A673 (cell line): ENCODE measurements around the gene ANKRD10. TPM values are rescaled to one million over a fixed set of nuclear protein-coding genes. Genes with fewer than 3 reads are reported as not detected.

Experiments
- BruUV-seq: library from RNA; stranded (reverse); fragments of 400-500 nt; replicated peaks from 2 replicates; lab custom pipeline; 2021; lab: Mats Ljungman, UMichigan
- CTCF ChIA-PET: fragments of 300-600 bp; sonication (Branson Sonifier 250); formaldehyde crosslinking; loops from one replicate; lab custom pipeline; 2022; ENCODE audit warnings: antibody characterized with exemption; lab: Charles Lee
- POLR2A ChIA-PET: fragments of 300-600 bp; sonication (Branson Sonifier 250); formaldehyde crosslinking; loops from one replicate; lab custom pipeline; 2022; ENCODE audit warnings: antibody characterized with exemption; ENCODE audit not compliant: low non-redundant PET; lab: Charles Lee
- DNase-seq: peaks from one replicate; pipeline ENCODE4 v3.0.0-alpha.2; 2015; ENCODE audit warnings: low spot score
- H3K27ac ChIP-seq: fragments of 200-600 bp; sonication (generic); 2 replicates; pipeline ENCODE4 v1.5.1; 2016; ENCODE audit warnings: mixed run types, low read depth, mild to moderate bottlenecking, mixed read lengths, antibody characterized with exemption, low read length; ENCODE audit not compliant: poor library complexity, severe bottlenecking
- H3K27me3 ChIP-seq: fragments of 200-600 bp; sonication (generic); replicated peaks from 2 replicates; pipeline ENCODE4 v1.6.1; 2017; ENCODE audit warnings: mixed run types, low read depth, mild to moderate bottlenecking, mixed read lengths, antibody characterized with exemption, low read length; ENCODE audit not compliant: insufficient read depth, poor library complexity
- H3K36me3 ChIP-seq: fragments of 200-600 bp; sonication (generic); 2 replicates; pipeline ENCODE4 v1.6.1; 2016; ENCODE audit warnings: mixed run types, mild to moderate bottlenecking, mixed read lengths, antibody characterized with exemption, low read length; ENCODE audit not compliant: insufficient read depth, poor library complexity, severe bottlenecking
- H3K4me1 ChIP-seq: fragments of 200-600 bp; sonication (generic); 2 replicates; pipeline ENCODE4 v1.6.1; 2017; ENCODE audit warnings: mixed run types, mild to moderate bottlenecking, mixed read lengths, antibody characterized with exemption, low read length; ENCODE audit not compliant: insufficient read depth, poor library complexity, severe bottlenecking
- H3K4me3 ChIP-seq: fragments of 200-600 bp; sonication (generic); 2 replicates; pipeline ENCODE4 v1.5.1; 2016; ENCODE audit warnings: low read depth, mixed run types, mild to moderate bottlenecking, mixed read lengths, low read length; ENCODE audit not compliant: poor library complexity, severe bottlenecking
- H3K9me3 ChIP-seq: fragments of 200-600 bp; sonication (generic); 2 replicates; pipeline ENCODE4 v1.6.1; 2016; ENCODE audit warnings: mixed run types, low read depth, mild to moderate bottlenecking, mixed read lengths, antibody characterized with exemption, low read length; ENCODE audit not compliant: poor library complexity, severe bottlenecking
- EZH2 ChIP-seq: fragments of 200-600 bp; sonication (generic); IDR thresholded peaks from 2 replicates; pipeline ENCODE4 v1.6.1; 2017; ENCODE audit warnings: borderline replicate concordance, low read depth, mild to moderate bottlenecking, mixed read lengths, antibody characterized with exemption, low read length; ENCODE audit not compliant: poor library complexity, severe bottlenecking
- intact Hi-C: fragments of 100-400 bp; cut with micrococcal nuclease; formaldehyde crosslinking; loops from one replicate; pipeline ENCODE4 v1.10.0; 2022; ENCODE audit not compliant: unreplicated experiment
- total RNA-seq: library from RNA; stranded (reverse); gene quantifications from 2 replicates; pipeline ENCODE4 v1.2.3, GENCODE V29; 2021
- TF ChIP-seq, protein P1 (sequence below): fragments of 300-800, 200-600 bp; sonication (generic); conservative IDR thresholded peaks from 2 replicates; pipeline ENCODE4 v1.5.1; 2017; ENCODE audit warnings: low read depth, mild to moderate bottlenecking, antibody characterized with exemption, low read length, moderate library complexity, mixed read lengths

Gene ANKRD10
- total RNA-seq, 1 experiment from 2014 or later = 96.2 TPM

DNA sequence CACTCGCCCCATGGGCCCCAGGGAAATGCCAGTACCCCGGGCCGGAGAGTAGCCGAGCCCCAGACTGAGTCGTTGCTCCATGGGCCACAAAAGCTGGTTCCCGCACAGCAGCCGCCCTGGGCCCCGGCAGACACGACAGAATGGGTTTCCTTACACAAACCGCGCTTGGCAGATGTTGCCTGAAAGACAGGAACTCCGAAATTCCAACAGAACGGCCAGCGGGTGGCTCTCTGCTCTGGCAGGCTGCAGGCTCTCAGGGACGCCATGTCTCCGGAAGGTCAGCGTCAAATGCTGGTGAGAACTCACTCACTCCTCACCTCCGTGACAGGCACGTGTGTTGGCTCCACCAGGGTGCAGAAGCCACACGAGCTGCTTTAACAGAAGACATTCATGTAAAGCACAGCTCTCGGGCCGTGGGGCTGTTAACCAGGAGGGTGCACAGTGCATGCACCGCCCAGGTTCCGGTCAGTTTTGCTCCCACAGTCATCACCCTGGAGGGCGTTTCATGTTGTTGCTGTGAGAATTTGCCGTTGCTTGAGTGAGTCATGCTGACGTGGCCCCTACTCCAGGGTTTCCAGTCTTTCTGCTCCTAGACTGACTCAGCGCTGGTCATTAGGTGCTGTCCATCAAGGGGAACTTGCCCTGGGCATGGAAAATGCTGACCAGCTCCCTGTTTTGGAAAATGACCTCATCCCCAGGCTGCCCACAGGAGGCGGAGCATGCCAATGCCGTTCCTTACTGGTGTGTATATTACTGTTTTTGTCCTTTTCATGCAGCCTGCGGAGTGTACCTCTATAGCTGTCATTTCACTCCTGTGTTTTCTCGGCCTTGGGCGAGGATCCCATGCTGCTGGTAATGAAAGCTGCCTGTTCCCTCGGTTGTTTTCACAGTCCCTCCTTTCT is 44.8 kb downstream of the ANKRD10 start:
- peak; percentile 17 for DNase-seq
- no peak for TF ChIP-seq EZH2
- TF ChIP-seq, protein P1, sequence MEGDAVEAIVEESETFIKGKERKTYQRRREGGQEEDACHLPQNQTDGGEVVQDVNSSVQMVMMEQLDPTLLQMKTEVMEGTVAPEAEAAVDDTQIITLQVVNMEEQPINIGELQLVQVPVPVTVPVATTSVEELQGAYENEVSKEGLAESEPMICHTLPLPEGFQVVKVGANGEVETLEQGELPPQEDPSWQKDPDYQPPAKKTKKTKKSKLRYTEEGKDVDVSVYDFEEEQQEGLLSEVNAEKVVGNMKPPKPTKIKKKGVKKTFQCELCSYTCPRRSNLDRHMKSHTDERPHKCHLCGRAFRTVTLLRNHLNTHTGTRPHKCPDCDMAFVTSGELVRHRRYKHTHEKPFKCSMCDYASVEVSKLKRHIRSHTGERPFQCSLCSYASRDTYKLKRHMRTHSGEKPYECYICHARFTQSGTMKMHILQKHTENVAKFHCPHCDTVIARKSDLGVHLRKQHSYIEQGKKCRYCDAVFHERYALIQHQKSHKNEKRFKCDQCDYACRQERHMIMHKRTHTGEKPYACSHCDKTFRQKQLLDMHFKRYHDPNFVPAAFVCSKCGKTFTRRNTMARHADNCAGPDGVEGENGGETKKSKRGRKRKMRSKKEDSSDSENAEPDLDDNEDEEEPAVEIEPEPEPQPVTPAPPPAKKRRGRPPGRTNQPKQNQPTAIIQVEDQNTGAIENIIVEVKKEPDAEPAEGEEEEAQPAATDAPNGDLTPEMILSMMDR = 0 out of 2 replicates have a peak, but pooled peaks have one; percentile 8
- Histone ChIP-seq H3K4me1 (no peaks in the 10 kb centered on the region), H3K36me3 (no peaks in the 10 kb centered on the region), H3K27me3 (no peaks in the 10 kb centered on the region), H3K27ac (no peak overlapping the region), H3K9me3 (no peaks in the 10 kb centered on the region), H3K4me3 (no peak overlapping the region)
- BruUV-seq = no TSS peak
- POLR2A ChIA-PET = no interaction called here
- intact Hi-C loops = no loop called here
- CTCF ChIA-PET = no interaction called here

DNA sequence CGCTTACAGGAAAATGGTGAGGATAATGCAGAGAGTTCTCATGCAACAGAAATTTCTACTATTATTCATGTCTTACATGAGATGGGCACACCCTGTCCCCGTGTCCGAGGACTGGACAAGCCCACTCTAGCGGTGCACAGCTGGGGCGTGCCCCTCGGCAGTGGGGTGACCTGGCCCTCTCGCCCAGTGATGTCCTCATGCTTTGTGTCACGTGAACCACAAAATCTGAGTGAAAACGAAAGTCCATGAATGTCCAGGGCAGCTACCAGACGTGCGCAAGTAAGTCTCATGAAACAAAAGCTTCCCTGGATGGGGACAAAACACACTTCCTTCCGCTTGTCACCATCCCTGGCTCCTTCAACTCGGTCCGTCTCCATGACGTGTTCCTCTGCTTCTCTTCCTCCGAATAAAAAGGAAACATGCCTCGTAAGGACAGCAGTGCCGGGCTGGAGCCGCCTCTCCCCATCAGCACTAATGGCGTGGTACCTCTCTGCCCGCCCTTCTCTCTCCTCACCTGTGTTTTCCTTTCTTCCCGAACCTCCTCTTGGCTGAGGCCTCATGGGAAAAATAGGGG is 45.6 kb downstream of the ANKRD10 start:
- intact Hi-C loops = no loop called here
- TF ChIP-seq EZH2 = no peak
- TF ChIP-seq, protein P1 = no peak
- Histone ChIP-seq H3K4me1 (no peaks in the 10 kb centered on the region), H3K36me3 (no peaks in the 10 kb centered on the region), H3K27me3 (no peaks in the 10 kb centered on the region), H3K27ac (no peak overlapping the region), H3K4me3 (no peak overlapping the region), H3K9me3 (no peaks in the 10 kb centered on the region)
- POLR2A ChIA-PET = interaction anchor here (0.5 kb wide), 1 partner anchor 118 kb away, joined by 5 read pairs; no protein-coding TSS in a partner anchor
- CTCF ChIA-PET = no interaction called here
- no TSS peak for BruUV-seq
- DNase-seq = no peak

DNA sequence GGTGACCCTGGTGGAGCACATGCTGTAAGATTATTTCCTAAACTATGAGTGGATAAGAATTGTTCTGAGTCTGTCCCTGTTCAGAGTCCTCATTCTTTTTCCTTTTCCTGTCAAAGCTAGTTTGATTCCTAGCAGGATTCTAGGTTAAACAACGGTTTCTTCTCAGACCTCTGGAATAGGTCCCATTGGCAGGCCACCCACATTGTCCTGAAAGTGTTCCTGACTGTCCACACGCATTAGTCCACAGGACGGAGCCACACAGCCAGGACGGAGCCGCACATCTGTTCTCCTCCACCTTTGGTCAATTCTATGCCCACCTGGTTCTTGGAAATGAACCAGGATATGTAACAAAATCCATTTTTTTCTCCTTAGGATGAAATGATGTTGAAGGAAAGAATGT is 46.1 kb downstream of the ANKRD10 start:
- ChIA-PET CTCF (no interaction called here), POLR2A (interaction anchor here (0.5 kb wide), 1 partner anchor 117 kb away, joined by 5 read pairs; no protein-coding TSS in a partner anchor)
- Histone ChIP-seq H3K4me1 (no peaks in the 10 kb centered on the region), H3K27ac (no peak overlapping the region), H3K9me3 (no peaks in the 10 kb centered on the region), H3K36me3 (no peaks in the 10 kb centered on the region), H3K27me3 (no peaks in the 10 kb centered on the region), H3K4me3 (no peak overlapping the region)
- intact Hi-C loops = no loop called here
- TF ChIP-seq, protein P1 = no peak
- TF ChIP-seq EZH2 = no peak
- BruUV-seq = no TSS peak
- no peak for DNase-seq
